GM18858 (cell line): ENCODE measurements around the gene EIPR1.

Experiments
- ATAC-seq: cut with Tn5 transposase; IDR thresholded peaks from one replicate; pipeline ENCODE4 v1.9.1; 2021; ENCODE audit not compliant: unreplicated experiment

Gene EIPR1

GRCh38 chr2:3141696-3142095 is 235.9 kb downstream of the EIPR1 start:
- ATAC-seq, result no peak

- no peak for ATAC-seq
Observed at GRCh38 chr2:3139906-3140305, 237.7 kb downstream of the EIPR1 start.
